Lung (tissue), 12 donors: Measurements from ENCODE around the gene FAM219B. TPM values are rescaled to one million over a fixed set of nuclear protein-coding genes. Genes with fewer than 3 reads are reported as not detected.

Experiments used
- ATAC-seq: fragments of 200-7000 bp; cut with Tn5 transposase; one replicate; pipeline ENCODE4 v1.9.1; 2020; ENCODE audit warnings: moderate number of reproducible peaks; ENCODE audit not compliant: insufficient read depth, low FRiP score
- DNase-seq, 3 donors: peaks; one replicate each; pipeline ENCODE4 v3.0.0-alpha.2; 2013 to 2017
- H3K27ac ChIP-seq, 2 donors: one replicate each; pipeline ENCODE4 v1.5.1; 2013; ENCODE audit warnings: mild to moderate bottlenecking in 2 of 2, moderate library complexity in 2 of 2, control low read depth in 1 of 2, inconsistent platforms in 1 of 2, low read depth in 1 of 2, low read length in 1 of 2
- H3K27me3 ChIP-seq, 3 donors: one replicate each; pipeline ENCODE4 v1.5.1; 2013; ENCODE audit warnings: low read length in 2 of 3; ENCODE audit not compliant: control insufficient read depth in 3 of 3, insufficient read depth in 3 of 3
- H3K36me3 ChIP-seq, 4 donors: one replicate each; pipeline ENCODE4 v1.5.1; 2013; ENCODE audit warnings: low read length in 4 of 4, mild to moderate bottlenecking in 1 of 4, moderate library complexity in 1 of 4; ENCODE audit not compliant: control insufficient read depth in 4 of 4, insufficient read depth in 4 of 4
- H3K4me1 ChIP-seq, 5 donors: one replicate each; pipeline ENCODE4 v1.5.1; 2013; ENCODE audit warnings: low read length in 5 of 5, mild to moderate bottlenecking in 2 of 5, moderate library complexity in 1 of 5; ENCODE audit not compliant: control insufficient read depth in 5 of 5, insufficient read depth in 5 of 5
- H3K4me3 ChIP-seq: one replicate; pipeline ENCODE4 v1.5.1; 2013; ENCODE audit warnings: mild to moderate bottlenecking, control low read depth, moderate library complexity
- H3K9ac ChIP-seq, 2 donors: one replicate each; pipeline ENCODE4 v1.5.1; 2013; ENCODE audit warnings: low read length in 2 of 2, control low read depth in 1 of 2; ENCODE audit not compliant: insufficient read depth in 1 of 2
- H3K9me3 ChIP-seq, 4 donors: one replicate each; pipeline ENCODE4 v1.5.1; 2013; ENCODE audit warnings: low read length in 3 of 4, mild to moderate bottlenecking in 1 of 4, moderate library complexity in 1 of 4; ENCODE audit not compliant: control insufficient read depth in 4 of 4, insufficient read depth in 3 of 4
- WGBS, 2 donors: extraction: QIAGEN DNeasy Blood & Tissue Kit; methylation state at CpG; one replicate each; pipeline ENCODE4 v1.1.7; 2013; 5-methylcytosine and 5-hydroxymethylcytosine counted together
- polyA plus RNA-seq, 2 donors: library from polyadenylated mRNA; stranded (reverse); fragments of 200-250 nt; gene quantifications; one replicate each; pipeline ENCODE4 v1.2.1, GENCODE V29; 2013
- total RNA-seq, 2 donors: library from RNA; depleted of rRNA in 1 of 2; stranded (reverse); fragments of >200 nt in 1 of 2; gene quantifications; one replicate each; pipeline ENCODE4 v1.2.1, GENCODE V29; 2014 to 2021
- TF ChIP-seq, protein P1 (sequence below): IDR thresholded peaks from 2 replicates; pipeline ENCODE4 v1.5.1; 2012; ENCODE audit warnings: mild to moderate bottlenecking; ENCODE audit errors: control extremely low read depth, extremely low read depth
- donor health status: control.
- donor health status: control.
- donor health status: Bipolar disorder and iron deficiency.
- donor health status: healthy.
- donor health status: DM: yes; HTN: yes; CAD: no.

FAM219B gene
- total and polyA plus RNA-seq, 4 donors: 32.4 to 88.4 (median 42.5) TPM

- WGBS, 2 donors: 95 to 98% methylated on average over 6 of the region's 6 CpGs
- Histone ChIP-seq H3K4me1 (no peaks in the 10 kb centered on the region), H3K9me3 (peaks cover 0 to 5% (median 0%) of the 10 kb centered on the region in 4 donors), H3K4me3 (peak overlapping the region; percentile 5), H3K27me3 (no peaks in the 10 kb centered on the region), H3K27ac (no peak overlapping the region), H3K9ac (no peak overlapping the region), H3K36me3 (no peaks in the 10 kb centered on the region)
- DNase-seq (no peak), ATAC-seq (no peak)
- TF ChIP-seq, protein P1, sequence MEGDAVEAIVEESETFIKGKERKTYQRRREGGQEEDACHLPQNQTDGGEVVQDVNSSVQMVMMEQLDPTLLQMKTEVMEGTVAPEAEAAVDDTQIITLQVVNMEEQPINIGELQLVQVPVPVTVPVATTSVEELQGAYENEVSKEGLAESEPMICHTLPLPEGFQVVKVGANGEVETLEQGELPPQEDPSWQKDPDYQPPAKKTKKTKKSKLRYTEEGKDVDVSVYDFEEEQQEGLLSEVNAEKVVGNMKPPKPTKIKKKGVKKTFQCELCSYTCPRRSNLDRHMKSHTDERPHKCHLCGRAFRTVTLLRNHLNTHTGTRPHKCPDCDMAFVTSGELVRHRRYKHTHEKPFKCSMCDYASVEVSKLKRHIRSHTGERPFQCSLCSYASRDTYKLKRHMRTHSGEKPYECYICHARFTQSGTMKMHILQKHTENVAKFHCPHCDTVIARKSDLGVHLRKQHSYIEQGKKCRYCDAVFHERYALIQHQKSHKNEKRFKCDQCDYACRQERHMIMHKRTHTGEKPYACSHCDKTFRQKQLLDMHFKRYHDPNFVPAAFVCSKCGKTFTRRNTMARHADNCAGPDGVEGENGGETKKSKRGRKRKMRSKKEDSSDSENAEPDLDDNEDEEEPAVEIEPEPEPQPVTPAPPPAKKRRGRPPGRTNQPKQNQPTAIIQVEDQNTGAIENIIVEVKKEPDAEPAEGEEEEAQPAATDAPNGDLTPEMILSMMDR: no peak
Measured at GRCh38 chr15:74882528-74882927, 24.1 kb downstream of the FAM219B start.

- Histone ChIP-seq H3K4me3 (no peak overlapping the region), H3K9me3 (peaks cover 0 to 5% (median 0%) of the 10 kb centered on the region in 4 donors), H3K36me3 (no peaks in the 10 kb centered on the region), H3K27me3 (no peaks in the 10 kb centered on the region), H3K9ac (no peak overlapping the region), H3K4me1 (peaks cover 0 to 4% (median 0%) of the 10 kb centered on the region in 5 donors), H3K27ac (no peak overlapping the region)
- WGBS, 2 donors: 79 to 94% methylated on average over 4 of the region's 4 CpGs
- TF ChIP-seq, protein P1: no peak
- ATAC-seq: no peak
- no peak for DNase-seq
Measured at GRCh38 chr15:74878273-74878672, 28.4 kb downstream of the FAM219B start.

DNA sequence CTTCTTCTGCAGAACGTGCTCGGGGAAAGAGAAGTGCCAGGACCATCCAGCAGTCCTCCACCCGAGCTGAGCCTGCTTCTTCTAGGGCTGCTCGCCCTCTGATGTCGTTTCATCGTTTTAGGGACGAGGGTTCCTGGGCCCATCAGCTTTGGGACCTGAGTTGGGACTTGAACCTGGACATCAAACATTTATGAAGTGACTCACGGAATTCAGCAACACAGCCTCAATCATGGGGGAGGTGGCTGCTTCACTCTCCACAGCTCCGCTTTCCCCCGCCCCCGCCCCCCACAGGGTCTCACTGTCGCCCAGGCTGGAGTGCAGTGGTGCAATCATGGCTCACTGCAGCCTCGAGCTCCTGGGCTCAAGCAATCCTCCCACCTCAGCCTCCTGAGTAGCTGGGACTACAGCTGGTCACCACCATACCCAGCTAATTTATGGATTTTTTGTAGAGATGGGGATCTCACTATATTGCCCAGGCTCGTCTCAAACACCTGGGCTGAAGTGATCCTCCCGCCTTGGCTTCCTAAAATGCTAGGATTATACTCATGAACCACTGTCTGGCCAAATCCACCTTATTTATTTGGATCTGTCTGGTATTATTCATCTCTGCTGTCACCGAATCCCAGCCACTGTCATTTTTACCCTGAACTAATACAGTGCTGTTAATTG lies 32.8 kb downstream of the FAM219B start:
- H3K36me3 ChIP-seq: no peaks in the 10 kb centered on the region
- DNase-seq (no peak), ATAC-seq (no peak)
- no peak overlapping the region for H3K4me3 ChIP-seq
- H3K4me1 ChIP-seq: peaks cover 7 to 25% (median 18%) of the 10 kb centered on the region in 5 donors
- no peaks in the 10 kb centered on the region for H3K9me3 ChIP-seq
- H3K27me3 ChIP-seq: no peaks in the 10 kb centered on the region
- TF ChIP-seq, protein P1: no peak
- WGBS, 2 donors: 32 to 33% methylated on average over 16 of the region's 16 CpGs
- H3K27ac ChIP-seq: peak overlapping the region; percentile 70 to 76
- peak overlapping the region; percentile 16 to 77 for H3K9ac ChIP-seq
